Small intestine (tissue), 7 donors: ENCODE data around the gene BDKRB2. TPM values are rescaled to one million over a fixed set of nuclear protein-coding genes. Genes with fewer than 3 reads are reported as not detected.

Experiments used
- DNase-seq, 2 donors: peaks; one replicate each; pipeline versions ENCODE4 v3.0.0 to v3.0.0-alpha.2; 2013
- FAIRE-seq: peaks from 2 replicates; lab custom pipeline; 2012; peaks lifted over from hg19 to GRCh38; lab: Jason Lieb, UNC
- H3K27ac ChIP-seq, 3 donors: one replicate each; pipeline ENCODE4 v1.5.1; 2013; ENCODE audit warnings: low read length in 2 of 3, mild to moderate bottlenecking in 2 of 3, control low read depth in 1 of 3, inconsistent platforms in 1 of 3, low read depth in 1 of 3, moderate library complexity in 1 of 3
- H3K27me3 ChIP-seq, 3 donors: one replicate each; pipeline ENCODE4 v1.6.1; 2013; ENCODE audit warnings: low read length in 3 of 3, inconsistent platforms in 1 of 3; ENCODE audit not compliant: control insufficient read depth in 3 of 3, insufficient read depth in 3 of 3
- H3K36me3 ChIP-seq, 3 donors: one replicate each; pipeline ENCODE4 v1.6.1; 2013; ENCODE audit warnings: low read length in 3 of 3, inconsistent platforms in 1 of 3, low read depth in 1 of 3, mild to moderate bottlenecking in 1 of 3, moderate library complexity in 1 of 3; ENCODE audit not compliant: control insufficient read depth in 3 of 3, insufficient read depth in 2 of 3
- H3K4me1 ChIP-seq, 3 donors: one replicate each; pipeline ENCODE4 v1.6.1; 2013; ENCODE audit warnings: low read length in 2 of 3, inconsistent platforms in 1 of 3, low read depth in 1 of 3, mild to moderate bottlenecking in 1 of 3, moderate library complexity in 1 of 3; ENCODE audit not compliant: control insufficient read depth in 3 of 3, insufficient read depth in 2 of 3
- H3K4me3 ChIP-seq, 3 donors: one replicate each; pipeline ENCODE4 v1.5.1; 2013; ENCODE audit warnings: low read length in 3 of 3, control low read depth in 1 of 3, inconsistent platforms in 1 of 3, low read depth in 1 of 3, mild to moderate bottlenecking in 1 of 3, moderate library complexity in 1 of 3
- H3K9me3 ChIP-seq, 2 donors: one replicate each; pipeline ENCODE4 v1.6.1; 2013; ENCODE audit warnings: low read depth in 1 of 2, low read length in 1 of 2; ENCODE audit not compliant: control insufficient read depth in 2 of 2, insufficient read depth in 1 of 2
- WGBS, 3 donors: extraction: QIAGEN DNeasy Blood & Tissue Kit; methylation state at CpG; one replicate each; pipeline ENCODE4 v1.1.7; 2013; 5-methylcytosine and 5-hydroxymethylcytosine counted together
- polyA plus RNA-seq, 4 donors: library from polyadenylated mRNA; stranded (reverse) in 3 of 4; unstranded in 1 of 4; fragments of 200-250 nt in 3 of 4; fragments of 120-200 nt in 1 of 4; gene quantifications; one replicate each; pipeline versions ENCODE4 v1.2.1 to v1.2.3, GENCODE V29; 2013
- donor health status: healthy with polysubstance abuse.
- donor health status: control.
- donor health status: control.
- donor health status: Bipolar disorder and iron deficiency.
- donor health status: healthy.

BDKRB2 gene
- polyA plus RNA-seq, 4 donors, result 1.3 to 8.2 (median 5.9) TPM

- DNase-seq (no peak), FAIRE-seq (no peak)
- peaks cover 0 to 19% (median 0%) of the 10 kb centered on the region in 3 donors for H3K36me3 ChIP-seq
- H3K9me3 ChIP-seq, result peaks cover 0 to 13% of the 10 kb centered on the region in 2 donors
- WGBS, 3 donors, result 90 to 95% (median 93%) methylated on average over 5 of the region's 5 CpGs
- H3K4me1 ChIP-seq, result peaks cover 3 to 41% (median 4%) of the 10 kb centered on the region in 3 donors
- no peaks in the 10 kb centered on the region for H3K27me3 ChIP-seq
- peak overlapping the region in 1 of 3 donors; percentile 17 for H3K27ac ChIP-seq
- H3K4me3 ChIP-seq, result no peak overlapping the region
Observed at GRCh38 chr14:96207686-96208085, 3.0 kb downstream of the BDKRB2 start.

DNA sequence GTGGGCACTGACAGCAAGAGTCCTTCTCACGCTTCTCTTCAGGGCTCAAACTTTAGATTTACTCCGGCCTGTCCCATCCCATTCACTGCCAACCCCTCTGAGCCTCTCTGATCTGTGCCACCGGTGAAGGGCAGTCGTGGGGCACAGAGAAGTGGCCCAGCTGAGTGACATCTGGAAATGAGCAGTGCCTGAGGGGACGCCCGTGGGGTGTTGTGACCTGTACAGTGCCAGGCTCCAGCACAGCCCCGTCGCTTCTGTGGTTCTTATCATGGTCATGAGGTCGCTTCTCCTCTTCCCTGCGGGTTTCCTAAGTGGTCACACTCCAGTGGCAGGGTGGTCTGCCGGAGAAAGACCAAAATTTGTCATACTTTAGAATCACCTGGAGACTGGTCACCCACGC lies 4.1 kb downstream of the BDKRB2 start:
- Histone ChIP-seq H3K36me3 (peaks cover 0 to 21% (median 0%) of the 10 kb centered on the region in 3 donors), H3K27me3 (no peaks in the 10 kb centered on the region), H3K9me3 (peaks cover 0 to 13% of the 10 kb centered on the region in 2 donors), H3K4me3 (no peak overlapping the region), H3K27ac (no peak overlapping the region), H3K4me1 (peaks cover 2 to 33% (median 3%) of the 10 kb centered on the region in 3 donors)
- WGBS, 3 donors, result 84 to 86% (median 85%) methylated on average over 11 to 12 of the region's 12 CpGs
- DNase-seq (no peak), FAIRE-seq (no peak)

GRCh38 chr14:96212140-96212539 lies 7.5 kb downstream of the BDKRB2 start:
- H3K4me3 ChIP-seq, result no peak overlapping the region
- H3K4me1 ChIP-seq, result peaks cover 0 to 5% (median 0%) of the 10 kb centered on the region in 3 donors
- FAIRE-seq (no peak), DNase-seq (no peak)
- H3K9me3 ChIP-seq, result peaks cover 0 to 13% of the 10 kb centered on the region in 2 donors
- peaks cover 0 to 30% (median 0%) of the 10 kb centered on the region in 3 donors for H3K36me3 ChIP-seq
- no peak overlapping the region for H3K27ac ChIP-seq
- H3K27me3 ChIP-seq, result no peaks in the 10 kb centered on the region

- DNase-seq, result no peak
- Histone ChIP-seq H3K4me3 (no peak overlapping the region), H3K27me3 (no peaks in the 10 kb centered on the region), H3K9me3 (peaks cover 0 to 13% of the 10 kb centered on the region in 2 donors), H3K27ac (no peak overlapping the region), H3K4me1 (peaks cover 0 to 5% (median 0%) of the 10 kb centered on the region in 3 donors), H3K36me3 (peaks cover 0 to 33% (median 0%) of the 10 kb centered on the region in 3 donors)
- no peak for FAIRE-seq
- WGBS, 3 donors, result 84 to 86% (median 85%) methylated on average over 4 of the region's 4 CpGs
Observed at GRCh38 chr14:96212896-96213295, 8.3 kb downstream of the BDKRB2 start.

- peaks cover 0 to 27% (median 0%) of the 10 kb centered on the region in 3 donors for H3K36me3 ChIP-seq
- H3K27ac ChIP-seq, result peak overlapping the region in 1 of 3 donors; percentile 15
- peaks cover 0 to 1% (median 0%) of the 10 kb centered on the region in 3 donors for H3K4me1 ChIP-seq
- H3K4me3 ChIP-seq, result no peak overlapping the region
- no peaks in the 10 kb centered on the region for H3K27me3 ChIP-seq
- FAIRE-seq, result no peak
- 77 to 88% (median 79%) methylated on average over 10 of the region's 10 CpGs for WGBS, 3 donors
- no peak for DNase-seq
- H3K9me3 ChIP-seq, result peaks cover 0 to 13% of the 10 kb centered on the region in 2 donors
Observed at GRCh38 chr14:96213871-96214465, 9.3 kb downstream of the BDKRB2 start.

DNA sequence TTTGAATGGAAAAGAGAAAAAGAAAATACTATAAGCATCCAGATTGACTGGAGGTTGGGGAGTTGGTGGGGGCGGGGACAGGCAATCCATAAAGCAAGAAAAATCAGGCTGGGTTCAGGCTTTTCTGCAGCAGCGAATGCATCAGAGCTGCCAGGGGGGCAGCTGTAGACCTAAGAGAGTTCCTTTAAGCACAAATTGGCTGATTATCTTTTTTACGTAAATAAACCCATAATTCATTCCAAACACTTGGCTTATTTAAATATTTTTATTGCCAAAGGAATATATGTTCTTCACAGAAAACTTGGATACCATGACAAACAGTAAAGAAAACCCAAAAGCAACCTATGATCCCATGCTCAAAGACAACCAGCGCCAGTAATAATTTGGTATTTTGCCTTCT lies 10.2 kb downstream of the BDKRB2 start:
- Histone ChIP-seq H3K27me3 (no peaks in the 10 kb centered on the region), H3K27ac (no peak overlapping the region), H3K9me3 (peaks cover 0 to 13% of the 10 kb centered on the region in 2 donors), H3K4me3 (no peak overlapping the region), H3K36me3 (peaks cover 0 to 27% (median 0%) of the 10 kb centered on the region in 3 donors), H3K4me1 (peaks cover 0 to 4% (median 0%) of the 10 kb centered on the region in 3 donors)
- WGBS, 3 donors, result 74 to 94% (median 89%) methylated on average over 4 of the region's 4 CpGs
- DNase-seq (no peak), FAIRE-seq (no peak)

- Histone ChIP-seq H3K27me3 (no peaks in the 10 kb centered on the region), H3K36me3 (peaks cover 0 to 27% (median 0%) of the 10 kb centered on the region in 3 donors), H3K4me3 (no peak overlapping the region), H3K27ac (no peak overlapping the region), H3K4me1 (peaks cover 0 to 9% (median 0%) of the 10 kb centered on the region in 3 donors), H3K9me3 (peaks cover 0 to 13% of the 10 kb centered on the region in 2 donors)
- DNase-seq (no peak), FAIRE-seq (no peak)
- 84% methylated on average over 7 of the region's 7 CpGs for WGBS, 3 donors
Observed at GRCh38 chr14:96215452-96216244, 11.0 kb downstream of the BDKRB2 start.

DNA sequence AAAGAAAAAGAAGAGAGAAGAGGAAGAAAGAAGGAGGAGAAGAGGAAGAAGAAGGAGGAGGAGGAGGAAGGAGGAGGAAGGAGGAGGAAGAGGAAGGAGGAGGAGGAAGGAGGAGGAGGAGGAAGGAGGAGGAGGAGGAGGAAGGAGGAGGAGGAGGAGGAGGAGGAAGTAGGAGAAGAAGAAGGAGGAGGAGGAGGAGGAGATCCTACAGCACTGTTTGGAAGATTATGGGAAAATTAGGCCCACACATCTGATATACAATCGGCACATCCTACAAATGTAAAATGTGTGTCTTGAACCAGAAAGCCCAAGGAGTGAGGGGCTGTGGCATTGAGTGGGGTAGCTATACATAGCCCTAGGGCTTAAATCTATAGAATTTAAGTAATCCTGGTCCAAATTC lies 12.0 kb downstream of the BDKRB2 start:
- Histone ChIP-seq H3K4me3 (no peak overlapping the region), H3K9me3 (peaks cover 0 to 10% of the 10 kb centered on the region in 2 donors), H3K27ac (no peak overlapping the region), H3K4me1 (peaks cover 0 to 9% (median 0%) of the 10 kb centered on the region in 3 donors), H3K36me3 (peaks cover 0 to 17% (median 0%) of the 10 kb centered on the region in 3 donors), H3K27me3 (no peaks in the 10 kb centered on the region)
- FAIRE-seq (no peak), DNase-seq (no peak)
- 81 to 92% (median 83%) methylated on average over 1 of the region's 1 CpG for WGBS, 3 donors
